ENCODE data around the gene MRPL46.

DNA sequence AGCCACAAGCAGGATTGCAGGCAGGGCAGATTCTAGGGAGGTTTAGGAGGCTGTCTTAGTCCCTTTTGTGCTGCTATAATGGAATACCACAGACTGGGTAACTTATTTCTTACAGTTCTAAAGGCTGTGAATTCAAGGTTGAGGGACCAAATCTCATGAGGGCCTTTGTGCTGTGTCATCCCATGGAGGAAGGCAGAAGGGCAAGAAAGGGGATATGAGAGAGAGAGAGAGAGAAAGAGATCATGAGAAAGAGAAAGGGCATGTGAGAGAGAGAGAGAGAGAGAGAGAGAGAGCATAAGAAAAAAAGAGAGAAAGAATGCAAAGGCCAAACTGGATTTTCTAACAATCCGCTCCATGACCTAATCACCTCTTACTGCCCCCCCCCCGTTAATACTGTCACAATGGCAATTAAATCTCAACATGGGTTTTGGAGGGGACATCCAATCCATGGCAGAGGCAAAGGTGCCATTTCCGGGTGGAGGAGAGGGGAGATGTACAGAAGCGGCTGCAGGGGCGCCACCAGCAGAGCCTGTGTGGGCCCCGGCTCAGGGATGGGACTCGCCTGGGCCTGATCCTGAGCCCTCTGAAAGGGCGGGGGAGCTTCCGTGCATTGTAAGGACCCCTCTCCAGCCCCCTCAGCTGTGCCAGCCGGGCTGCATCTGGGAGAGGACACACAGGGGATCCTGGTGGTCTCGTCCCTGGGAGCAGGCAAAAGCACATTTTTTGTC lies 20.8 kb upstream of the MRPL46 start:
- no peak for TF ChIP-seq POLR2A (IDR thresholded peaks at IDR 0.05)
- TF ChIP-seq, protein P1, sequence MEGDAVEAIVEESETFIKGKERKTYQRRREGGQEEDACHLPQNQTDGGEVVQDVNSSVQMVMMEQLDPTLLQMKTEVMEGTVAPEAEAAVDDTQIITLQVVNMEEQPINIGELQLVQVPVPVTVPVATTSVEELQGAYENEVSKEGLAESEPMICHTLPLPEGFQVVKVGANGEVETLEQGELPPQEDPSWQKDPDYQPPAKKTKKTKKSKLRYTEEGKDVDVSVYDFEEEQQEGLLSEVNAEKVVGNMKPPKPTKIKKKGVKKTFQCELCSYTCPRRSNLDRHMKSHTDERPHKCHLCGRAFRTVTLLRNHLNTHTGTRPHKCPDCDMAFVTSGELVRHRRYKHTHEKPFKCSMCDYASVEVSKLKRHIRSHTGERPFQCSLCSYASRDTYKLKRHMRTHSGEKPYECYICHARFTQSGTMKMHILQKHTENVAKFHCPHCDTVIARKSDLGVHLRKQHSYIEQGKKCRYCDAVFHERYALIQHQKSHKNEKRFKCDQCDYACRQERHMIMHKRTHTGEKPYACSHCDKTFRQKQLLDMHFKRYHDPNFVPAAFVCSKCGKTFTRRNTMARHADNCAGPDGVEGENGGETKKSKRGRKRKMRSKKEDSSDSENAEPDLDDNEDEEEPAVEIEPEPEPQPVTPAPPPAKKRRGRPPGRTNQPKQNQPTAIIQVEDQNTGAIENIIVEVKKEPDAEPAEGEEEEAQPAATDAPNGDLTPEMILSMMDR (IDR thresholded peaks at IDR 0.05) = no peak
- TF ChIP-seq EP300 (IDR thresholded peaks at IDR 0.05) = no peak
